GM18507 (cell line): ENCODE measurements around the gene ANKRD36C.
"Not testable (repeated sequence)": the region's sequence is repeated elsewhere in the genome, so short reads cannot be mapped to it uniquely, and the experiment has no call there.

Experiments used
- DNase-seq: peaks from one replicate; pipeline ENCODE4 v3.0.0; 2011; ENCODE audit warnings: low read depth; ENCODE audit not compliant: insufficient read length; ENCODE audit errors: extremely low spot score
- FAIRE-seq: peaks from 2 replicates; lab custom pipeline; 2011; peaks lifted over from hg19 to GRCh38; lab: Jason Lieb, UNC

ANKRD36C gene

GRCh38 chr2:96010320-96011128 lies 18.9 kb upstream of the ANKRD36C start:
- FAIRE-seq (peak; percentile 87), DNase-seq (peak; percentile 54)

- DNase-seq, FAIRE-seq: not testable (repeated sequence)
Measured at GRCh38 chr2:96009833-96010232, 18.2 kb upstream of the ANKRD36C start.

- DNase-seq, FAIRE-seq: not testable (repeated sequence)
Measured at GRCh38 chr2:96008051-96008450, 16.4 kb upstream of the ANKRD36C start.

GRCh38 chr2:96006248-96006647 lies 14.6 kb upstream of the ANKRD36C start:
- not testable (repeated sequence) for FAIRE-seq, DNase-seq

GRCh38 chr2:95992520-95993272 lies 1.1 kb upstream of the ANKRD36C start:
- not testable (repeated sequence) for DNase-seq
- FAIRE-seq, result peak; percentile 77

- not testable (repeated sequence) for DNase-seq, FAIRE-seq
Measured at GRCh38 chr2:95992102-95992501, 478 bp upstream of the ANKRD36C start.

- not testable (repeated sequence) for FAIRE-seq, DNase-seq
Measured at GRCh38 chr2:95990884-95991283, 740 bp downstream of the ANKRD36C start.

- not testable (repeated sequence) for FAIRE-seq, DNase-seq
Measured at GRCh38 chr2:95951662-95952061, 40.0 kb downstream of the ANKRD36C start.

GRCh38 chr2:95948039-95948438 lies 43.6 kb downstream of the ANKRD36C start:
- FAIRE-seq, DNase-seq: not testable (repeated sequence)

- FAIRE-seq, DNase-seq: not testable (repeated sequence)
Measured at GRCh38 chr2:95939947-95940346, 51.7 kb downstream of the ANKRD36C start.

GRCh38 chr2:95930740-95931139 lies 60.9 kb downstream of the ANKRD36C start:
- not testable (repeated sequence) for FAIRE-seq, DNase-seq

- not testable (repeated sequence) for DNase-seq, FAIRE-seq
Measured at GRCh38 chr2:95917007-95917406, 74.6 kb downstream of the ANKRD36C start.

- not testable (repeated sequence) for FAIRE-seq, DNase-seq
Measured at GRCh38 chr2:95915131-95915530, 76.5 kb downstream of the ANKRD36C start.

GRCh38 chr2:95911431-95911830 lies 80.2 kb downstream of the ANKRD36C start:
- DNase-seq, FAIRE-seq: not testable (repeated sequence)

GRCh38 chr2:95894443-95894842 lies 97.2 kb downstream of the ANKRD36C start:
- DNase-seq, FAIRE-seq: not testable (repeated sequence)

GRCh38 chr2:95867929-95868328 lies 123.7 kb downstream of the ANKRD36C start:
- DNase-seq, FAIRE-seq: not testable (repeated sequence)

GRCh38 chr2:95867047-95867677 lies 124.5 kb downstream of the ANKRD36C start:
- not testable (repeated sequence) for FAIRE-seq, DNase-seq

- not testable (repeated sequence) for DNase-seq, FAIRE-seq
Measured at GRCh38 chr2:95862121-95862520, 129.5 kb downstream of the ANKRD36C start.

GRCh38 chr2:95836151-95836550 lies 155.5 kb downstream of the ANKRD36C start:
- FAIRE-seq, result no peak
- no peak for DNase-seq
